ENCODE results near the gene CYP26B1. TPM values are rescaled to one million over a fixed set of nuclear protein-coding genes. Genes with fewer than 3 reads are reported as not detected.

Gene CYP26B1
- total RNA-seq, 4 donors from 2014 or later, result 1.8 to 4.8 (median 2.3) TPM

DNA sequence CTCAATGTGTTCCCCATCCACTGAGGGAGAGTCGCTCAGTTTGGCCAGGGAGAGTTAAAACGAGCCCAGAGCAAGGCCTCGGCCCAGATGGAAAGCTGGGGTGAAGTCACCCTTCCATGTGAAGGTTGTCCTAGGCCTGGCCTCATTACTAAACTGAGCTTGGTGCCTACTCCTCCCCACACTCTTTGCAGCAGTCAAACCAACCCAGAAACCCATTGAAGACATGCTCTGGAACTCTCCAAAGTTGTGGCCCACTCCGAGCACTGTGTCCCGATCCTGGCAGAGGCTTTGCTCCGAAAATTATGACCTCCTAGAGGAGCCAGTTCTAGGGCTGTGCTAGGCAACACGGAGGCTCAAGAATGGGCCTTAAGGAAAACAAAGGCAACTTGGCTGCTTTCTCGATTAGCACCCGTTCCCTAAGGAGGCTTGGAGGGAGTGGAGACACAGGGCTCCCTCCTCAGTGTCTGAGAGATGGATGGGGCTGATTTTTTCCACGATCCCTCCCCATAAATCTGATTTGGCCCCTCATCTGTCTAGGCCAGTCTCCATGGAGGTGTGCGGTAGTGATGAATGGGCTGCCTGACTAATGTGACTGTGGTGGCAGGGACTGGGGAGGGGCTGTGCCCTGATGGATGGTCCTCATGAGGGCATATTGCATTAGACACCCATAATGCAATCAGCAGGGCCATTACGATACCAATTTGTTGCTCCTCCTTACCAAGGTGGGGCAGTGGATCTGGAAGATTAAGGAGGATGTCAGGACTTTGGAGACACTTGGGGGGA is 11.7 kb upstream of the CYP26B1 start:
- ATAC-seq (no peak), DNase-seq (no peak)
- Histone ChIP-seq H3K9me3 (no peaks in the 10 kb centered on the region), H3K27ac (no peak overlapping the region), H3K36me3 (no peaks in the 10 kb centered on the region), H3K27me3 (peaks cover 0 to 12% (median 0%) of the 10 kb centered on the region in 3 donors), H3K4me3 (no peak overlapping the region), H3K4me1 (peaks cover 0 to 2% of the 10 kb centered on the region in 2 donors)
- intact Hi-C loops (cut with DNase I; ENCODE audit: low total_unique reads), result loop anchor here (10.0 kb wide), 1 partner anchor 415 kb away; no protein-coding TSS in a partner anchor
- no peak for TF ChIP-seq POLR2A (IDR thresholded peaks at IDR 0.05)
- TF ChIP-seq, protein P1, sequence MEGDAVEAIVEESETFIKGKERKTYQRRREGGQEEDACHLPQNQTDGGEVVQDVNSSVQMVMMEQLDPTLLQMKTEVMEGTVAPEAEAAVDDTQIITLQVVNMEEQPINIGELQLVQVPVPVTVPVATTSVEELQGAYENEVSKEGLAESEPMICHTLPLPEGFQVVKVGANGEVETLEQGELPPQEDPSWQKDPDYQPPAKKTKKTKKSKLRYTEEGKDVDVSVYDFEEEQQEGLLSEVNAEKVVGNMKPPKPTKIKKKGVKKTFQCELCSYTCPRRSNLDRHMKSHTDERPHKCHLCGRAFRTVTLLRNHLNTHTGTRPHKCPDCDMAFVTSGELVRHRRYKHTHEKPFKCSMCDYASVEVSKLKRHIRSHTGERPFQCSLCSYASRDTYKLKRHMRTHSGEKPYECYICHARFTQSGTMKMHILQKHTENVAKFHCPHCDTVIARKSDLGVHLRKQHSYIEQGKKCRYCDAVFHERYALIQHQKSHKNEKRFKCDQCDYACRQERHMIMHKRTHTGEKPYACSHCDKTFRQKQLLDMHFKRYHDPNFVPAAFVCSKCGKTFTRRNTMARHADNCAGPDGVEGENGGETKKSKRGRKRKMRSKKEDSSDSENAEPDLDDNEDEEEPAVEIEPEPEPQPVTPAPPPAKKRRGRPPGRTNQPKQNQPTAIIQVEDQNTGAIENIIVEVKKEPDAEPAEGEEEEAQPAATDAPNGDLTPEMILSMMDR (IDR thresholded peaks at IDR 0.05 in 4 of 5, conservative IDR thresholded peaks at IDR 0.05 in 1 of 5), result no peak
- in situ Hi-C loops (cut with MboI; ENCODE audit: low sequenced_read_pairs in 4 of 4), result loop anchor here (10.0 to 25.0 kb wide), 7 partner anchors 235 to 625 kb away; no protein-coding TSS in a partner anchor

DNA sequence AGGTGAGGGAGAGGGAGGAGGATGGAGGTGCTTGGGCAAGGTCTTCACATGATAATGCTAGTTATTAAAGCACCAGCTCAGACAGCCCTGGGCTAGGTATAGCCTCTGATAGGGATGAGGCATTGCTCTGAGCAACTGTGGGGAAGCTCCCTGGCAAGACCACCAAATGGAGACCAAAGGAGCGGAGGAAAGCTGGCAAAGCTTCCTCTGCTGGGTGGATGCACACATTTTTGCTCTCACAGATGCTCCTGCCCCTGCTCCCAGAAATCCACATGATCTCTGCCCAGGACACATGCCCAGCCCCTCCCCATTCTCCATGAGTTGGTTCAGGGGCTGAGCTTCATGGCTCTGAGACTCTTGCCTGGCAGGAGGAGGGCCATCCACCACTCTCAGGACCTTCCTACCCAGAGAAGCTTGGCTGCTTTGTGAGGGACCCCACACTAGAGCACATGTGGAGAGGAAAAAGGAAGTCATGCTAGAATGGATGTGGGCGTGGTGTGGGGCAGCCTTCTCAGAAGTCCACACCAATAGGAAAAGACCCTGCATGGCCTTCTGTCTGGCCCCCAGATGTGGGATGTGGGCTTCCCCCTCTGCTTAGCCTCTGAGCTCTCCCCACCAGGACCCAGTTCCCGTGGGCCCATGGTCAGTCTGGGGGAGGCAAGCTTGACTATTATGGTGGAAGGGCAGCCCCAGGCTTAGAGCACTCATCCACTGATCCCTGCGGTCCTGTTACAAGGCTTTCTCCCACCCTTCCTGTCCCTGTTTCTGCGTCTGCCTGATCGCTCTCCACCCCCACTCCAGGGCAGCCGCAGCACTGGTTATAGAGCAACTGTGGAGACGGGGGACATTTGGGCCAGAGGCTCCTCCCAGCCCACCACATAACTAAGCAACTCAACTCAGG is 10.5 kb upstream of the CYP26B1 start:
- H3K36me3 ChIP-seq, result no peaks in the 10 kb centered on the region
- H3K27ac ChIP-seq, result no peak overlapping the region
- H3K4me1 ChIP-seq, result peaks cover 0 to 7% of the 10 kb centered on the region in 2 donors
- ATAC-seq, result no peak
- H3K9me3 ChIP-seq, result no peaks in the 10 kb centered on the region
- intact Hi-C loops (cut with DNase I; ENCODE audit: low total_unique reads), result loop anchor here (10.0 kb wide), 1 partner anchor 417 kb away; no protein-coding TSS in a partner anchor
- no peak overlapping the region for H3K4me3 ChIP-seq
- in situ Hi-C loops (cut with MboI; ENCODE audit: low sequenced_read_pairs in 4 of 4), result loop anchor here (10.0 to 25.0 kb wide), 7 partner anchors 233 to 623 kb away; no protein-coding TSS in a partner anchor
- no peak for DNase-seq
- TF ChIP-seq, protein P1 (IDR thresholded peaks at IDR 0.05 in 4 of 5, conservative IDR thresholded peaks at IDR 0.05 in 1 of 5), result no peak
- no peak for TF ChIP-seq POLR2A (IDR thresholded peaks at IDR 0.05)
- peaks cover 0 to 11% (median 0%) of the 10 kb centered on the region in 3 donors for H3K27me3 ChIP-seq

DNA sequence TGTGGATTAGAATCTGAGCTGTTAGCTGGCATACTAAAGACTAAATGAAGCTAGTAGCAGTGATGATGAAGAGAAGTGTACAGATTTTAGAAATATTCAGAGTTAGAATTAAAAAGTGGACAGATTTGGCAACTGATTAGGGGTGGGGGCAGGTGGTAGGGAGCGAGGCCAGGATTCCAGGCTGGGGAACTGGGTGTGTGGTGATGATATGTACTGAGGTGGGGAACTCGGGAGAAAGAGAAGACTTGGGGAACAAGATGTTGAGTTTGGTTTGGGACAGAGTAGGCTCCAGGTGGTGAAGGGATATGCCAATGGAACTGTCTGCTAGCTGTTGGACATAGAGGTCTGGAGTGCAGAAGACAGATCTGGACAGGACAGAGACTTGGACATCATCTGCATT is 9.2 kb upstream of the CYP26B1 start:
- TF ChIP-seq POLR2A (IDR thresholded peaks at IDR 0.05), result no peak
- TF ChIP-seq, protein P1 (IDR thresholded peaks at IDR 0.05 in 4 of 5, conservative IDR thresholded peaks at IDR 0.05 in 1 of 5), result no peak
- DNase-seq, result no peak
- no peak overlapping the region for H3K4me3 ChIP-seq
- H3K27ac ChIP-seq, result no peak overlapping the region
- intact Hi-C loops (cut with DNase I; ENCODE audit: low total_unique reads) (loop anchor here (10.0 kb wide), 1 partner anchor 418 kb away; no protein-coding TSS in a partner anchor), in situ Hi-C loops (cut with MboI; ENCODE audit: low sequenced_read_pairs in 4 of 4) (loop anchor here (10.0 to 25.0 kb wide), 7 partner anchors 232 to 622 kb away; no protein-coding TSS in a partner anchor)
- peaks cover 0 to 4% (median 0%) of the 10 kb centered on the region in 3 donors for H3K27me3 ChIP-seq
- H3K36me3 ChIP-seq, result no peaks in the 10 kb centered on the region
- no peaks in the 10 kb centered on the region for H3K9me3 ChIP-seq
- H3K4me1 ChIP-seq, result peaks cover 0 to 7% of the 10 kb centered on the region in 2 donors
- no peak for ATAC-seq

DNA sequence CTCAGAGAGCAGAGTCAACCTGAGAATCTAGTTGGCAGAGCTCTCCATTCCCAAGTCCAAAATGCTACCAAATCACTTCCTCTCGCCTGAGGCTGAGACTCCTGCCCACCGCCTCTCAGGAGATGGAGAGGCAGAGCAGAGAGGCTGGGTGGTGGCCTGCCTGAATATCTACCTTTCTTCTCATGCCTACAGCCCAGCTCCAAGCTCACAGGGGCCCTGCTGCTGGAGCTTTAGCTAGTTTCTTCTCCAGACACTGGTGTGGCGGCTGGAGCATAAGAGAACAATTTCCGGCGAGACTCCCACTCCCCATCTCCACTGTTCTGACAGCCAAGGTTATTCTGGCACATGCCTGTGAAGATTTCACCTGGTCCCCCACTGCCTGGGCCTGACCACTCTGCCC is 8.1 kb upstream of the CYP26B1 start:
- Histone ChIP-seq H3K9me3 (no peaks in the 10 kb centered on the region), H3K36me3 (no peaks in the 10 kb centered on the region), H3K4me1 (peaks cover 0 to 7% of the 10 kb centered on the region in 2 donors), H3K27me3 (peaks cover 0 to 4% (median 0%) of the 10 kb centered on the region in 3 donors), H3K27ac (no peak overlapping the region), H3K4me3 (no peak overlapping the region)
- intact Hi-C loops (cut with DNase I; ENCODE audit: low total_unique reads) (loop anchor here (10.0 kb wide), 1 partner anchor 419 kb away; no protein-coding TSS in a partner anchor), in situ Hi-C loops (cut with MboI; ENCODE audit: low sequenced_read_pairs in 4 of 4) (loop anchor here (10.0 to 25.0 kb wide), 7 partner anchors 231 to 621 kb away; no protein-coding TSS in a partner anchor)
- DNase-seq, result no peak
- no peak for TF ChIP-seq POLR2A (IDR thresholded peaks at IDR 0.05)
- TF ChIP-seq, protein P1 (IDR thresholded peaks at IDR 0.05 in 4 of 5, conservative IDR thresholded peaks at IDR 0.05 in 1 of 5), result no peak
- ATAC-seq, result no peak
